ENCODE data around the gene MROH8. TPM values are rescaled to one million over a fixed set of nuclear protein-coding genes. Genes with fewer than 3 reads are reported as not detected.

Gene MROH8
- total and polyA plus RNA-seq, 2 experiments from 2014 or later, result 3.7 to 3.9 TPM

DNA sequence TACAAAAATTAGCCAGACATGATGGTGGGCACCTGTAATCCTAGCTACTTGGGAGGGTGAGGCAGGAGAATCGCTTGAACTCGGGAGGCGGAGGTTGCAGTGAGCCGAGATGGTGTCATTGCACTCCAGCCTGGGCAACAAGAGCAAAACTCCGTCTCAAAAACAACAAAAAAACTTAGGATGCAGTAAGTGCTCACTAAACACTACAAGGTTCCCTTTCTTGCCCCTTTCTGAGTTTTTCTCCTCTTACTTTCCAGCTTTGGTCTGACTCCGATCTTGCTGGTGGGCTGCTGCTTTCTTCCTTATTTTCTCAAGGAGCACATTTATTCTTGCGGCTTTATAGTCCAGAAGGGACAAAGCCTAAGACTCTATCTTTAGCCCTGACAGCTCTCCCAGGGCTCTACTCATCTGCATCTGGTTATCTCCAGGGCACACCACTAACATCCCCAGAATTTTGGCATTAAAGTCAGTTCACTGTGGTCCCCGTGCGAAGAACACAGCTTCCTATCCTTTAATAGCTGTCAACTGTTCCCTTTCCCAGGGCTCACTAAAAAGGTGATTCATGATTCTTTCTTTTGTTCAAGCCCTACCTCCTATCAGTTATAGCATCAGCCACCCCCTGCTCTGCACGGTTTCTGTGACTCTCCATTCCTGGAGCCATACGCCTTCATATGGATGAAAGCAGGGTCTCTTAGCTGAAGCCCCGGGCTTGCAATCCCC, 17.4 kb downstream of the MROH8 start:
- no peak overlapping the region for H3K27ac ChIP-seq
- no peaks in the 10 kb centered on the region for H3K9me3 ChIP-seq (ENCODE audit: low read depth)
- H3K36me3 ChIP-seq (replicated peaks; ENCODE audit: insufficient read depth, low read depth), result no peaks in the 10 kb centered on the region
- no peaks in the 10 kb centered on the region for H3K79me2 ChIP-seq
- no peak for TF ChIP-seq EZH2phosphoT487 (IDR thresholded peaks at IDR 0.05; ENCODE audit: low read depth, severe bottlenecking, unreplicated experiment)
- TF ChIP-seq EZH2 (IDR thresholded peaks at IDR 0.05; ENCODE audit: borderline replicate concordance), result no peak
- WGBS (ENCODE audit: low lambda C conversion rate, missing lambda C conversion rate), result 76% methylated on average over 12 of the region's 12 CpGs
- no peak for DNase-seq (ENCODE audit: low spot score)
- no peaks in the 10 kb centered on the region for H3K27me3 ChIP-seq
- H4K20me1 ChIP-seq (ENCODE audit: insufficient read depth, poor library complexity, severe bottlenecking), result no peaks in the 10 kb centered on the region
- H3K4me3 ChIP-seq, result no peak overlapping the region
- H2AFZ ChIP-seq, result no peak overlapping the region
- no peaks in the 10 kb centered on the region for H3K9me2 ChIP-seq (replicated peaks; ENCODE audit: insufficient read depth)
- H3K4me1 ChIP-seq (ENCODE audit: insufficient read depth), result no peaks in the 10 kb centered on the region
- H3K4me2 ChIP-seq, result no peak overlapping the region

DNA sequence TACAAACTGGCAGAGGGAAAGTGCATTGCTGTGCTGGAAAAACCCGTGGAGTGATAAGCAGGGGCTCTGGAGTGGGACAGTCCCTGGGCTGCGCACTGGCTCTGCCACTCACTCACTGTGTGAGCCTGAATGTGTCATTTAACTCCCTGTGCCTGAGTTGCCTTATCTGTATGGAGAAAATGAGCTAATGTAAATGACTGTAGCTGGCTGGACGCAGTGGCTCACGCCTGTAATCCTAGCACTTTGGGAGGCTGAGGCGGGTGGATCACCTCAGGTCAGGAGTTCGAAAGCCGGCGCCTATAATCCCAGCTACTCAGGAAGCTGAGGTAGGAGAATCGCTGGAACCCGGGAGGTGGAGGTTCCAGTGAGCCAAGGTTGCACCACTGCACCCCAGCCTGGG, 18.7 kb downstream of the MROH8 start:
- H3K79me2 ChIP-seq, result no peaks in the 10 kb centered on the region
- 79% methylated on average over 10 of the region's 10 CpGs for WGBS (ENCODE audit: low lambda C conversion rate, missing lambda C conversion rate)
- no peaks in the 10 kb centered on the region for H3K9me2 ChIP-seq (replicated peaks; ENCODE audit: insufficient read depth)
- no peaks in the 10 kb centered on the region for H3K9me3 ChIP-seq (ENCODE audit: low read depth)
- H4K20me1 ChIP-seq (ENCODE audit: insufficient read depth, poor library complexity, severe bottlenecking), result no peaks in the 10 kb centered on the region
- no peaks in the 10 kb centered on the region for H3K36me3 ChIP-seq (replicated peaks; ENCODE audit: insufficient read depth, low read depth)
- TF ChIP-seq, protein P1, sequence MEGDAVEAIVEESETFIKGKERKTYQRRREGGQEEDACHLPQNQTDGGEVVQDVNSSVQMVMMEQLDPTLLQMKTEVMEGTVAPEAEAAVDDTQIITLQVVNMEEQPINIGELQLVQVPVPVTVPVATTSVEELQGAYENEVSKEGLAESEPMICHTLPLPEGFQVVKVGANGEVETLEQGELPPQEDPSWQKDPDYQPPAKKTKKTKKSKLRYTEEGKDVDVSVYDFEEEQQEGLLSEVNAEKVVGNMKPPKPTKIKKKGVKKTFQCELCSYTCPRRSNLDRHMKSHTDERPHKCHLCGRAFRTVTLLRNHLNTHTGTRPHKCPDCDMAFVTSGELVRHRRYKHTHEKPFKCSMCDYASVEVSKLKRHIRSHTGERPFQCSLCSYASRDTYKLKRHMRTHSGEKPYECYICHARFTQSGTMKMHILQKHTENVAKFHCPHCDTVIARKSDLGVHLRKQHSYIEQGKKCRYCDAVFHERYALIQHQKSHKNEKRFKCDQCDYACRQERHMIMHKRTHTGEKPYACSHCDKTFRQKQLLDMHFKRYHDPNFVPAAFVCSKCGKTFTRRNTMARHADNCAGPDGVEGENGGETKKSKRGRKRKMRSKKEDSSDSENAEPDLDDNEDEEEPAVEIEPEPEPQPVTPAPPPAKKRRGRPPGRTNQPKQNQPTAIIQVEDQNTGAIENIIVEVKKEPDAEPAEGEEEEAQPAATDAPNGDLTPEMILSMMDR (IDR thresholded peaks at IDR 0.05; ENCODE audit: poor library complexity), result no peak
- TF ChIP-seq EZH2 (IDR thresholded peaks at IDR 0.05; ENCODE audit: borderline replicate concordance), result no peak
- TF ChIP-seq EZH2phosphoT487 (IDR thresholded peaks at IDR 0.05; ENCODE audit: low read depth, severe bottlenecking, unreplicated experiment), result no peak
- no peaks in the 10 kb centered on the region for H3K27me3 ChIP-seq
- no peak overlapping the region for H3K4me3 ChIP-seq
- no peak overlapping the region for H3K27ac ChIP-seq
- no peak overlapping the region for H3K4me2 ChIP-seq
- no peaks in the 10 kb centered on the region for H3K4me1 ChIP-seq (ENCODE audit: insufficient read depth)
- H2AFZ ChIP-seq, result no peak overlapping the region
- DNase-seq (ENCODE audit: low spot score), result no peak

GRCh38 chr20:37158248-37158647, 21.1 kb downstream of the MROH8 start:
- no peak overlapping the region for H2AFZ ChIP-seq
- no peaks in the 10 kb centered on the region for H3K9me3 ChIP-seq (ENCODE audit: low read depth)
- WGBS (ENCODE audit: low lambda C conversion rate, missing lambda C conversion rate), result 88% methylated on average over 4 of the region's 4 CpGs
- H3K4me3 ChIP-seq, result no peak overlapping the region
- no peaks in the 10 kb centered on the region for H4K20me1 ChIP-seq (ENCODE audit: insufficient read depth, poor library complexity, severe bottlenecking)
- no peaks in the 10 kb centered on the region for H3K27me3 ChIP-seq
- no peak overlapping the region for H3K4me2 ChIP-seq
- no peak overlapping the region for H3K27ac ChIP-seq
- TF ChIP-seq, protein P1 (IDR thresholded peaks at IDR 0.05; ENCODE audit: poor library complexity), result no peak
- TF ChIP-seq EZH2phosphoT487 (IDR thresholded peaks at IDR 0.05; ENCODE audit: low read depth, severe bottlenecking, unreplicated experiment) (no peak), EZH2 (IDR thresholded peaks at IDR 0.05; ENCODE audit: borderline replicate concordance) (no peak)
- no peaks in the 10 kb centered on the region for H3K9me2 ChIP-seq (replicated peaks; ENCODE audit: insufficient read depth)
- no peaks in the 10 kb centered on the region for H3K79me2 ChIP-seq
- no peaks in the 10 kb centered on the region for H3K4me1 ChIP-seq (ENCODE audit: insufficient read depth)
- H3K36me3 ChIP-seq (replicated peaks; ENCODE audit: insufficient read depth, low read depth), result no peaks in the 10 kb centered on the region
- DNase-seq (ENCODE audit: low spot score), result no peak

DNA sequence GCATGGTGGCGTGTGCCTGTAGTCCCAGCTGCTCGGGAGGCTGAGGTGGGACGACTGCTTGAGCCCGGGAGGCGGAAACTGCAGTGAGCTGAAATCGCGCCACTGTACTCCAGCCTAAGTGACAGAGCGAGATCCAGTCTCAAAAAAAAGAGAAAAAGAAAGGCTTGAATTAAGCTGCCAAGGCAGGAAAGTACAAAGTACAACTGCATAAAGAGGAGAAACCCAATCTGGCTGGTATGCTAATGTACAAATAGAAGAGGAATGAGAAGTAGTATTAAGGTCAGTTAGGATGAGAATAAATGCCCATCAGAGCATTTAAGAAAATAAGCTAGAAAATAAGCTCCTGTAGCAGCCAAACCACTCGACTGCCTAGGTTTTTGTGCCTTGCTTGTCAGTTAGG, 23.4 kb downstream of the MROH8 start:
- H3K9me2 ChIP-seq (replicated peaks; ENCODE audit: insufficient read depth), result no peaks in the 10 kb centered on the region
- no peak for DNase-seq (ENCODE audit: low spot score)
- H3K36me3 ChIP-seq (replicated peaks; ENCODE audit: insufficient read depth, low read depth), result no peaks in the 10 kb centered on the region
- TF ChIP-seq, protein P1 (IDR thresholded peaks at IDR 0.05; ENCODE audit: poor library complexity), result no peak
- TF ChIP-seq EZH2phosphoT487 (IDR thresholded peaks at IDR 0.05; ENCODE audit: low read depth, severe bottlenecking, unreplicated experiment) (no peak), EZH2 (IDR thresholded peaks at IDR 0.05; ENCODE audit: borderline replicate concordance) (no peak)
- H3K4me3 ChIP-seq, result no peak overlapping the region
- H3K79me2 ChIP-seq, result no peaks in the 10 kb centered on the region
- WGBS (ENCODE audit: low lambda C conversion rate, missing lambda C conversion rate), result 92% methylated on average over 9 of the region's 9 CpGs
- no peak overlapping the region for H3K27ac ChIP-seq
- H3K4me2 ChIP-seq, result no peak overlapping the region
- H2AFZ ChIP-seq, result no peak overlapping the region
- no peaks in the 10 kb centered on the region for H4K20me1 ChIP-seq (ENCODE audit: insufficient read depth, poor library complexity, severe bottlenecking)
- no peaks in the 10 kb centered on the region for H3K9me3 ChIP-seq (ENCODE audit: low read depth)
- H3K27me3 ChIP-seq, result no peaks in the 10 kb centered on the region
- no peaks in the 10 kb centered on the region for H3K4me1 ChIP-seq (ENCODE audit: insufficient read depth)
